ENCODE data around the gene CHST11. TPM values are rescaled to one million over a fixed set of nuclear protein-coding genes. Genes with fewer than 3 reads are reported as not detected.

CHST11 gene
- total and polyA plus RNA-seq, 2 of the 4 experiments (the other 2 are of a cell fraction): 1.4 to 2.7 TPM

DNA sequence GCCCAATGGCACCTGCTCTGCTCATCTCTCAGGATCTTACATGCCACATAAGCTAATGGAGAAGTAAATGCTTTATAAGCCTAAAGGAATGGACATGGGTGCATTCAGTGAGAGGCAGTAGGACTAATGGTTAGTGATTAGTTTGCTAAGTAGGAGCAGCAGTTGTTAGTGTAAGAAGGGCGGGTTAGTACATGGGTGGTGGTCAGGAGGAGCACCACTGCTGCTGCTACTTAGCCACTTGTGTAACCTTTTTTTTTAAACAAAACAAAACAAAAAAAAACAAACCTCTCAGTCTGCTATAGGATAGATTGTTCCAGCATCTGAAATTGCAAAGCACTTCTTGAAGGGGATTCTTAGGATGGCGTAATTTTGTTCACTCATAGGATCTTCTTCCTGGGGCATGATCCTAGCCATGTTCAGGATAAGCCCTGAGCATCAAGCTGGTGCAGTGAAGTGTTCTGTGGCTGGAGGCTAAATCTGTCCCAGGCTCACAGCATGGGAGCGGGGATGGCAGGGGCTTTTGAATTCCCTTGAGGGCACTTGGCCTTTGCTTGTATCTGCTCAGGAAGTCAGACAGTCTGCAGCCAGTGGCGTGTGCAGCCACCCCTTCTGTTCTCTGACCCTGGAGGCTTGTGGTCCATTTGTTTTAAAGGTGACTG lies 63.6 kb downstream of the CHST11 start:
- CTCF ChIA-PET: no interaction called here
- H3K79me1 ChIP-seq (ENCODE audit: low read depth in 1 of 2, low read length in 2 of 2): no peaks in the 10 kb centered on the region
- H2BK5ac ChIP-seq (ENCODE audit: low read depth, low read length, poor library complexity, severe bottlenecking): no peak overlapping the region
- no peak overlapping the region for H2AFZ ChIP-seq (replicated peaks; ENCODE audit: low read length, poor library complexity)
- in situ Hi-C loops (cut with MboI; ENCODE audit: low sequenced_read_pairs) (no loop called here), intact Hi-C loops (cut with micrococcal nuclease) (no loop called here), dilution Hi-C loops (cut with HindIII; ENCODE audit: low sequenced_read_pairs, unreplicated experiment) (no loop called here)
- no peak overlapping the region for H2BK120ac ChIP-seq (ENCODE audit: low read depth, low read length)
- WGBS, 2 experiments (ENCODE audit: extremely low coverage in 2 of 2, insufficient read length in 1 of 2): 29% methylated on average over 1 of the region's 4 CpGs; no CpG with 5 or more reads in 1 of the 2 experiments
- no peaks in the 10 kb centered on the region for H4K20me1 ChIP-seq (ENCODE audit: insufficient read depth, low read length)
- no peaks in the 10 kb centered on the region for H3K4me1 ChIP-seq (ENCODE audit: control insufficient read depth, insufficient read depth, low read length)
- H3K4me3 ChIP-seq (ENCODE audit: insufficient read depth, low read depth, low read length): no peak overlapping the region
- no peak overlapping the region for H3K4me2 ChIP-seq (ENCODE audit: low read depth, low read length)
- H3K23ac ChIP-seq (ENCODE audit: low read depth, low read length): no peak overlapping the region
- TF ChIP-seq MAFK (IDR thresholded peaks at IDR 0.05; ENCODE audit: low read depth, low read length): no peak
- no peak for TF ChIP-seq SMC3 (IDR thresholded peaks at IDR 0.05; ENCODE audit: low read depth, low read length)
- no peak for TF ChIP-seq MXI1 (IDR thresholded peaks at IDR 0.05; ENCODE audit: borderline replicate concordance, low read depth, low read length)
- TF ChIP-seq RCOR1 (IDR thresholded peaks at IDR 0.05; ENCODE audit: insufficient replicate concordance, low read length): no peak
- no peak for TF ChIP-seq CEBPB (IDR thresholded peaks at IDR 0.05; ENCODE audit: low read depth, low read length)
- no peak for TF ChIP-seq BHLHE40 (IDR thresholded peaks at IDR 0.05; ENCODE audit: low read depth, low read length)
- no peak for TF ChIP-seq RAD21 (IDR thresholded peaks at IDR 0.05; ENCODE audit: low read length)
- TF ChIP-seq NFE2L2 (IDR thresholded peaks at IDR 0.05; ENCODE audit: low read depth, low read length): no peak
- TF ChIP-seq, protein P1, sequence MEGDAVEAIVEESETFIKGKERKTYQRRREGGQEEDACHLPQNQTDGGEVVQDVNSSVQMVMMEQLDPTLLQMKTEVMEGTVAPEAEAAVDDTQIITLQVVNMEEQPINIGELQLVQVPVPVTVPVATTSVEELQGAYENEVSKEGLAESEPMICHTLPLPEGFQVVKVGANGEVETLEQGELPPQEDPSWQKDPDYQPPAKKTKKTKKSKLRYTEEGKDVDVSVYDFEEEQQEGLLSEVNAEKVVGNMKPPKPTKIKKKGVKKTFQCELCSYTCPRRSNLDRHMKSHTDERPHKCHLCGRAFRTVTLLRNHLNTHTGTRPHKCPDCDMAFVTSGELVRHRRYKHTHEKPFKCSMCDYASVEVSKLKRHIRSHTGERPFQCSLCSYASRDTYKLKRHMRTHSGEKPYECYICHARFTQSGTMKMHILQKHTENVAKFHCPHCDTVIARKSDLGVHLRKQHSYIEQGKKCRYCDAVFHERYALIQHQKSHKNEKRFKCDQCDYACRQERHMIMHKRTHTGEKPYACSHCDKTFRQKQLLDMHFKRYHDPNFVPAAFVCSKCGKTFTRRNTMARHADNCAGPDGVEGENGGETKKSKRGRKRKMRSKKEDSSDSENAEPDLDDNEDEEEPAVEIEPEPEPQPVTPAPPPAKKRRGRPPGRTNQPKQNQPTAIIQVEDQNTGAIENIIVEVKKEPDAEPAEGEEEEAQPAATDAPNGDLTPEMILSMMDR (conservative IDR thresholded peaks at IDR 0.05; ENCODE audit: low read depth, low read length): no peak
- TF ChIP-seq, protein P2, sequence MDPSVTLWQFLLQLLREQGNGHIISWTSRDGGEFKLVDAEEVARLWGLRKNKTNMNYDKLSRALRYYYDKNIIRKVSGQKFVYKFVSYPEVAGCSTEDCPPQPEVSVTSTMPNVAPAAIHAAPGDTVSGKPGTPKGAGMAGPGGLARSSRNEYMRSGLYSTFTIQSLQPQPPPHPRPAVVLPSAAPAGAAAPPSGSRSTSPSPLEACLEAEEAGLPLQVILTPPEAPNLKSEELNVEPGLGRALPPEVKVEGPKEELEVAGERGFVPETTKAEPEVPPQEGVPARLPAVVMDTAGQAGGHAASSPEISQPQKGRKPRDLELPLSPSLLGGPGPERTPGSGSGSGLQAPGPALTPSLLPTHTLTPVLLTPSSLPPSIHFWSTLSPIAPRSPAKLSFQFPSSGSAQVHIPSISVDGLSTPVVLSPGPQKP (IDR thresholded peaks at IDR 0.05; ENCODE audit: borderline replicate concordance, low read depth, low read length): no peak
- TF ChIP-seq RFX5 (IDR thresholded peaks at IDR 0.05; ENCODE audit: low read depth, low read length): no peak
- TF ChIP-seq POLR2A (IDR thresholded peaks at IDR 0.05; ENCODE audit: low read depth, low read length): no peak
- TF ChIP-seq CHD1 (IDR thresholded peaks at IDR 0.05; ENCODE audit: low read depth, low read length): no peak
- TF ChIP-seq FOS (IDR thresholded peaks at IDR 0.05; ENCODE audit: low read depth, low read length): no peak
- TF ChIP-seq, protein P3, sequence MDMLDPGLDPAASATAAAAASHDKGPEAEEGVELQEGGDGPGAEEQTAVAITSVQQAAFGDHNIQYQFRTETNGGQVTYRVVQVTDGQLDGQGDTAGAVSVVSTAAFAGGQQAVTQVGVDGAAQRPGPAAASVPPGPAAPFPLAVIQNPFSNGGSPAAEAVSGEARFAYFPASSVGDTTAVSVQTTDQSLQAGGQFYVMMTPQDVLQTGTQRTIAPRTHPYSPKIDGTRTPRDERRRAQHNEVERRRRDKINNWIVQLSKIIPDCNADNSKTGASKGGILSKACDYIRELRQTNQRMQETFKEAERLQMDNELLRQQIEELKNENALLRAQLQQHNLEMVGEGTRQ (IDR thresholded peaks at IDR 0.05; ENCODE audit: low read depth, low read length): no peak
- TF ChIP-seq MAZ (IDR thresholded peaks at IDR 0.05; ENCODE audit: borderline replicate concordance, low read depth, low read length): no peak
- no peak overlapping the region for H2AK9ac ChIP-seq (replicated peaks; ENCODE audit: low read depth, low read length, poor library complexity)
- no peak overlapping the region for H3K4ac ChIP-seq (ENCODE audit: low read depth, low read length)
- no peak overlapping the region for H3K14ac ChIP-seq (replicated peaks; ENCODE audit: low read depth, low read length)
- no peak overlapping the region for H3K56ac ChIP-seq (ENCODE audit: extremely low read depth, insufficient read depth, low read length)
- H4K91ac ChIP-seq (ENCODE audit: insufficient read depth, low read depth, low read length): no peak overlapping the region
- DNase-seq: no peak
- no peak overlapping the region for H4K5ac ChIP-seq (ENCODE audit: low read depth, low read length)
- H3K18ac ChIP-seq (ENCODE audit: low read depth, low read length): no peak overlapping the region
- H4K8ac ChIP-seq (ENCODE audit: low read depth in 2 of 2, low read length in 2 of 2): no peak overlapping the region
- no peaks in the 10 kb centered on the region for H3K9me3 ChIP-seq (ENCODE audit: control insufficient read depth, insufficient read depth, low read length)
- ATAC-seq (ENCODE audit: low read depth): no peak
- no peak overlapping the region for H3K27ac ChIP-seq (ENCODE audit: insufficient read depth, low read length)
- BruUV-seq (replicated peaks): no TSS peak
- no peak overlapping the region for H2AK5ac ChIP-seq (ENCODE audit: low read depth, low read length)
- peaks cover 4% of the 10 kb centered on the region for H3K27me3 ChIP-seq (ENCODE audit: control insufficient read depth, insufficient read depth, low read length)
- H2BK20ac ChIP-seq (ENCODE audit: low read depth, low read length): no peak overlapping the region
- no peak overlapping the region for H3K9ac ChIP-seq (ENCODE audit: low read depth, low read length)
- no peak overlapping the region for H2BK15ac ChIP-seq (ENCODE audit: low read depth, low read length)
- H3K36me3 ChIP-seq (ENCODE audit: control insufficient read depth, insufficient read depth, low read length): no peaks in the 10 kb centered on the region
- POLR2A ChIA-PET (ENCODE audit: unreplicated experiment): no interaction called here
- no peaks in the 10 kb centered on the region for H3K9me1 ChIP-seq (ENCODE audit: insufficient read depth, low read length)
